GM19395 (cell line): ENCODE measurements around the gene WBP1.
"Not testable (repeated sequence)": the region's sequence is repeated elsewhere in the genome, so short reads cannot be mapped to it uniquely, and the experiment has no call there.

ENCODE experiments used
- ATAC-seq: cut with Tn5 transposase; IDR thresholded peaks from one replicate; pipeline ENCODE4 v1.9.1; 2021; ENCODE audit warnings: mild to moderate bottlenecking, moderate library complexity; ENCODE audit not compliant: unreplicated experiment

Gene WBP1

GRCh38 chr2:74481431-74481830, 23.2 kb downstream of the WBP1 start:
- ATAC-seq: no peak

GRCh38 chr2:74481961-74482800, 23.9 kb downstream of the WBP1 start:
- peak; percentile 46 for ATAC-seq

- peak; percentile 94 for ATAC-seq
These were observed 24.8 kb downstream of the WBP1 start, which contains the start of the genes CCDC142 and TTC31 for GRCh38 chr2:74482801-74483674. TSS of gene CCDC142 (minus strand) at chr2:74482998. CDS start at chr2:74482837, 161 bp downstream. TSS of gene TTC31 (plus strand) at chr2:74483081. CDS start at chr2:74483096, 15 bp downstream.

GRCh38 chr2:74483675-74484164, 25.5 kb downstream of the WBP1 start:
- ATAC-seq: not testable (repeated sequence)

- ATAC-seq: no peak
These were observed 27.9 kb downstream of the WBP1 start for GRCh38 chr2:74486141-74486540.

- ATAC-seq: no peak
These were observed 30.6 kb downstream of the WBP1 start for GRCh38 chr2:74488643-74489481.

GRCh38 chr2:74489906-74490305, 31.7 kb downstream of the WBP1 start:
- ATAC-seq: no peak

- ATAC-seq: no peak
These were observed 33.7 kb downstream of the WBP1 start for GRCh38 chr2:74491648-74492544.

GRCh38 chr2:74493546-74493945, 35.3 kb downstream of the WBP1 start:
- no peak for ATAC-seq

GRCh38 chr2:74495440-74495839, 37.2 kb downstream of the WBP1 start:
- no peak for ATAC-seq

- no peak for ATAC-seq
These were observed 38.9 kb downstream of the WBP1 start for GRCh38 chr2:74496997-74497776.

GRCh38 chr2:74497777-74498499, 39.7 kb downstream of the WBP1 start:
- no peak for ATAC-seq

- ATAC-seq: no peak
These were observed 40.4 kb downstream of the WBP1 start for GRCh38 chr2:74498500-74499266.

GRCh38 chr2:74499267-74499939, 41.2 kb downstream of the WBP1 start, which contains the start of gene LBX2:
TSS of gene LBX2 (minus strand) at chr2:74499603. CDS start at chr2:74499537, 66 bp downstream.
- ATAC-seq: no peak

- no peak for ATAC-seq
These were observed 41.8 kb downstream of the WBP1 start for GRCh38 chr2:74499940-74500577.

GRCh38 chr2:74500578-74500946, 42.3 kb downstream of the WBP1 start:
- ATAC-seq: no peak
